Testis (tissue), 2 donors: ENCODE results near the gene KRT9.

Experiments used
- CTCF ChIP-seq, 3 experiments: fragments of 450-650 bp in 2 of 3; fragments of 200-600 bp in 1 of 3; sonication (generic) in 1 of 3; IDR thresholded peaks; one replicate each; pipeline ENCODE4 v1.5.1; 2016 to 2019; ENCODE audit warnings: antibody characterized with exemption in 3 of 3, mild to moderate bottlenecking in 2 of 3, moderate library complexity in 1 of 3
- POLR2A ChIP-seq: fragments of 450-650 bp; IDR thresholded peaks from one replicate; pipeline ENCODE4 v1.6.1; 2017; ENCODE audit warnings: antibody characterized with exemption, mild to moderate bottlenecking, moderate library complexity

DNA sequence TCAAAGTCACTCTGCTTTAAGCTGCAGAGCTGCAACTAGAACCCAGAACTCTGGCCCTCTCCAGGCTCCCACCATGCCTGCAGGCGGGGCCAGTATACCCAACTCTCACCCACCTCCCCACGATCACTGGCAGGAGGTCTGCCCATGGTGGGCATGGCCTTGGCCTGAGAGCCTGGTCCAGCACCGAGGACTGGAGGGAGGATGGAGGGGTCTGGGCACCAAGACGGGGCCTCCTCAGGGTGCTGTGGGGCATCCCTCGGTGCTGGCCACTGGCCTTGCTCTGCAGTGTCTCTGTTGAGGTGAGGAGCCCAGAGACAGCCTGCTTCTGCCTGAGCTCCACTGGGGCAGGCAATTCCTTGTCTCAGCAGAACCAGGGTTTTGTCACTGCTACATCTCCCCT is 42.2 kb upstream of the KRT9 start:
- TF ChIP-seq CTCF (IDR thresholded peaks at IDR 0.05) (no peak), POLR2A (no peak)
